ENCODE results near the gene CRHR1. TPM values are rescaled to one million over a fixed set of nuclear protein-coding genes. Genes with fewer than 3 reads are reported as not detected.

Gene CRHR1
- total and polyA plus RNA-seq, 4 donors: not detected

DNA sequence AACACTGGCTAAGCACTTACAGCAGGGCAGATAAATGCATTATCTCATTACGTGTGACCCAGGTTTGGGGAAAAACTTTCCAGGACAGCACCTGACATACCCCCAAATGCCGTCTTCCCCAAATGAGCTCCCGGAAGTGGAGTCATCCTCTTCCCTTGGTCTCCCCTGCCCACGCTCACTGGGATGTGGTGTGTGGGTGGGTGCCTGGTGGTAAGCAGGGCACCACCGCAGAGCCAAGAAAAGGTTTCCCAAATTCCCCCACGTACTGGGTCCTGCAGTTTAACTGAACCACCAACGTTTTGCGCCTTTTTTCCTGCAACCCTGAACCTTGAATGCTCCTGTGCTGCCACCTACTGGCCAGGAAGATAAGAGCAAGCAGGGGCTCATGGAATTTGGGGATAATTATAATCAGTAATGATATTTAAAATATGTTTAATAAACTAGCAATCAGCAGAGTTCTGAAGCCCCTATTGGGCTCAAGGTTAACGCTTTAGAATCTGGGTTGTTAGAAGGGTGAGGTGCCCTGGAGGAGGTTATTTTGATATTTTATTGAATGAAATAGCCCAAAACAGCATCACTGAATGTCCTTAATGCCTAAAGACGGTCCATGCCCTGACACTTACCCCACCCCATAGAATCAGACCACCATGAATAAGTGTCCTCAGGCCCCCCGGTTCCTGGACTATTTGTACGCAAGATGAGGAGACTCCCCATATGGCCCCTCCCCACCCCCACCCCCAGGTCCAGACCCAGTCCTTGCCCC is 68.6 kb downstream of the CRHR1 start:
- Histone ChIP-seq H3K36me3 (ENCODE audit: control insufficient read depth in 4 of 4, insufficient read depth in 4 of 4, low read length in 4 of 4) (no peaks in the 10 kb centered on the region), H3K27ac (ENCODE audit: low read depth in 1 of 2, low read length in 1 of 2) (no peak overlapping the region), H3K4me3 (no peak overlapping the region), H3K9me3 (ENCODE audit: control insufficient read depth in 4 of 4, insufficient read depth in 3 of 4, low read length in 3 of 4) (peaks cover 0 to 7% (median 0%) of the 10 kb centered on the region in 4 donors), H3K4me1 (ENCODE audit: control insufficient read depth in 5 of 5, insufficient read depth in 5 of 5, low read length in 5 of 5) (no peaks in the 10 kb centered on the region), H3K9ac (ENCODE audit: insufficient read depth in 1 of 2, low read length in 2 of 2) (no peak overlapping the region), H3K27me3 (ENCODE audit: control insufficient read depth in 3 of 3, insufficient read depth in 3 of 3, low read length in 2 of 3) (peaks cover 0 to 9% (median 4%) of the 10 kb centered on the region in 3 donors)
- DNase-seq: peak; percentile 53 to 71 (median 67)
- WGBS, 2 donors: 26% methylated on average over 12 of the region's 12 CpGs
- no peak for ATAC-seq (ENCODE audit: insufficient read depth, low FRiP score)
- TF ChIP-seq, protein P1, sequence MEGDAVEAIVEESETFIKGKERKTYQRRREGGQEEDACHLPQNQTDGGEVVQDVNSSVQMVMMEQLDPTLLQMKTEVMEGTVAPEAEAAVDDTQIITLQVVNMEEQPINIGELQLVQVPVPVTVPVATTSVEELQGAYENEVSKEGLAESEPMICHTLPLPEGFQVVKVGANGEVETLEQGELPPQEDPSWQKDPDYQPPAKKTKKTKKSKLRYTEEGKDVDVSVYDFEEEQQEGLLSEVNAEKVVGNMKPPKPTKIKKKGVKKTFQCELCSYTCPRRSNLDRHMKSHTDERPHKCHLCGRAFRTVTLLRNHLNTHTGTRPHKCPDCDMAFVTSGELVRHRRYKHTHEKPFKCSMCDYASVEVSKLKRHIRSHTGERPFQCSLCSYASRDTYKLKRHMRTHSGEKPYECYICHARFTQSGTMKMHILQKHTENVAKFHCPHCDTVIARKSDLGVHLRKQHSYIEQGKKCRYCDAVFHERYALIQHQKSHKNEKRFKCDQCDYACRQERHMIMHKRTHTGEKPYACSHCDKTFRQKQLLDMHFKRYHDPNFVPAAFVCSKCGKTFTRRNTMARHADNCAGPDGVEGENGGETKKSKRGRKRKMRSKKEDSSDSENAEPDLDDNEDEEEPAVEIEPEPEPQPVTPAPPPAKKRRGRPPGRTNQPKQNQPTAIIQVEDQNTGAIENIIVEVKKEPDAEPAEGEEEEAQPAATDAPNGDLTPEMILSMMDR (IDR thresholded peaks at IDR 0.05; ENCODE audit: control extremely low read depth, extremely low read depth): peak; percentile 85

GRCh38 chr17:45854209-45854608 is 70.1 kb downstream of the CRHR1 start:
- ATAC-seq (ENCODE audit: insufficient read depth, low FRiP score) (no peak), DNase-seq (no peak)
- Histone ChIP-seq H3K9ac (ENCODE audit: insufficient read depth in 1 of 2, low read length in 2 of 2) (no peak overlapping the region), H3K27ac (ENCODE audit: low read depth in 1 of 2, low read length in 1 of 2) (no peak overlapping the region), H3K4me1 (ENCODE audit: control insufficient read depth in 5 of 5, insufficient read depth in 5 of 5, low read length in 5 of 5) (no peaks in the 10 kb centered on the region), H3K4me3 (no peak overlapping the region), H3K9me3 (ENCODE audit: control insufficient read depth in 4 of 4, insufficient read depth in 3 of 4, low read length in 3 of 4) (peaks cover 0 to 7% (median 0%) of the 10 kb centered on the region in 4 donors), H3K36me3 (ENCODE audit: control insufficient read depth in 4 of 4, insufficient read depth in 4 of 4, low read length in 4 of 4) (no peaks in the 10 kb centered on the region), H3K27me3 (ENCODE audit: control insufficient read depth in 3 of 3, insufficient read depth in 3 of 3, low read length in 2 of 3) (peaks cover 0 to 9% (median 4%) of the 10 kb centered on the region in 3 donors)
- TF ChIP-seq, protein P1 (IDR thresholded peaks at IDR 0.05; ENCODE audit: control extremely low read depth, extremely low read depth): no peak
- 80 to 81% methylated on average over 9 of the region's 9 CpGs for WGBS, 2 donors

DNA sequence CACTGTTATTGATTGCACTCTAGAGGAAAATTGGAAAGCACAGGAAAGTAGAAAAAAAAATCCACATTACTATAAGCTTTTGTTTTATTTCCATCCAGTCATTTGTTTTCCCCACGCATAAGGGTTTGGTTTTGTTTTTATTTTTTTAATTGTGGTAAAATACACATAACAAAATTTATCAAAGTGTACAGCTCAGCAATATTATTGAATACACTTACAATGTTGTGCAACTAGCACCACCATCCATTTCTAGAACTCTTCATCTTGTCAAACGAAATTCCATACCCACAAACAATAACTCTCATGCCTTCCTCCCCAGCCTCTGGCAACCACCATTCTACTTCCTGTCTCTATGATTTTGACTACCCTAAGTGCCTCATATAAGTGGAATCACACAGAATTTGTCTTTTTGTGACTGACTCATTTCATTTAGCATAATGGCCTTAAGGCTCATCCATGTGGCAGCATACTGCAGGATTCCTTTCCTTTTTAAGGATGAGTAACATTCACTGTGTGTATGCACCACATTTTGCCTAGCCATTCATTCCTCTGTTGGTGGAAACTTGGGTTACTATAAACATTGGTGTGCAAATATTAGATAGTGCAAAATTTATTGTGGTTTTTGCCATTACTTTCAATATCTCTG is 71.7 kb downstream of the CRHR1 start:
- H3K9ac ChIP-seq (ENCODE audit: insufficient read depth in 1 of 2, low read length in 2 of 2): no peak overlapping the region
- H3K27me3 ChIP-seq (ENCODE audit: control insufficient read depth in 3 of 3, insufficient read depth in 3 of 3, low read length in 2 of 3): peaks cover 3 to 9% (median 4%) of the 10 kb centered on the region in 3 donors
- TF ChIP-seq, protein P1 (IDR thresholded peaks at IDR 0.05; ENCODE audit: control extremely low read depth, extremely low read depth): no peak
- H3K9me3 ChIP-seq (ENCODE audit: control insufficient read depth in 4 of 4, insufficient read depth in 3 of 4, low read length in 3 of 4): peaks cover 0 to 7% (median 0%) of the 10 kb centered on the region in 4 donors
- H3K27ac ChIP-seq (ENCODE audit: low read depth in 1 of 2, low read length in 1 of 2): no peak overlapping the region
- no peak overlapping the region for H3K4me3 ChIP-seq
- no peaks in the 10 kb centered on the region for H3K4me1 ChIP-seq (ENCODE audit: control insufficient read depth in 5 of 5, insufficient read depth in 5 of 5, low read length in 5 of 5)
- H3K36me3 ChIP-seq (ENCODE audit: control insufficient read depth in 4 of 4, insufficient read depth in 4 of 4, low read length in 4 of 4): no peaks in the 10 kb centered on the region
- ATAC-seq (ENCODE audit: insufficient read depth, low FRiP score): no peak
- no peak for DNase-seq
- WGBS, 2 donors: 63% methylated on average over 2 of the region's 2 CpGs

Data from lung (tissue), 12 donors.